Glutamatergic neuron (in vitro differentiated cells): ENCODE data around the gene CNTRL. TPM values are rescaled to one million over a fixed set of nuclear protein-coding genes. Genes with fewer than 3 reads are reported as not detected.
A peak's percentile ranks its signal among the peaks of the same experiment; 100 is the strongest.
"Not testable (repeated sequence)": the region's sequence is repeated elsewhere in the genome, so short reads cannot be mapped to it uniquely, and the experiment has no call there.

Experiments
- DNase-seq: peaks from one replicate; pipeline ENCODE4 v3.0.0; 2022
- H3K27ac Mint-ChIP-seq: one replicate; pipeline ENCODE4 v1.8.0; 2020; ENCODE audit warnings: mild to moderate bottlenecking, mixed read lengths, inconsistent platforms; ENCODE audit not compliant: unreplicated experiment
- H3K27me3 Mint-ChIP-seq: one replicate; pipeline ENCODE4 v1.8.0; 2020; ENCODE audit warnings: mild to moderate bottlenecking, moderate library complexity, mixed read lengths, inconsistent platforms; ENCODE audit not compliant: unreplicated experiment
- H3K36me3 Mint-ChIP-seq: one replicate; pipeline ENCODE4 v1.8.0; 2020; ENCODE audit warnings: mild to moderate bottlenecking, mixed read lengths, inconsistent platforms; ENCODE audit not compliant: unreplicated experiment
- H3K4me1 Mint-ChIP-seq: one replicate; pipeline ENCODE4 v1.8.0; 2020; ENCODE audit warnings: mild to moderate bottlenecking, low read depth, mixed read lengths, inconsistent platforms; ENCODE audit not compliant: unreplicated experiment
- H3K4me3 Mint-ChIP-seq: one replicate; pipeline ENCODE4 v1.8.0; 2020; ENCODE audit warnings: mild to moderate bottlenecking, mixed read lengths, inconsistent platforms; ENCODE audit not compliant: unreplicated experiment
- H3K9me3 Mint-ChIP-seq: one replicate; pipeline ENCODE4 v1.8.0; 2020; ENCODE audit warnings: mild to moderate bottlenecking, moderate library complexity, mixed read lengths, inconsistent platforms; ENCODE audit not compliant: unreplicated experiment
- total RNA-seq: library from RNA; stranded (reverse); fragmentation: NEBNext Ultra II Directional; extraction: Animal tissue kit (Norgen Biotek cat#: 25700); gene quantifications from one replicate; pipeline ENCODE4 v1.2.1, GENCODE V29; 2021; ENCODE audit not compliant: unreplicated experiment
- TF ChIP-seq, protein P1 (sequence below): fragments of 200-600 bp; sonication (generic); IDR thresholded peaks from one replicate; pipeline ENCODE4 v1.5.0; 2021; ENCODE audit not compliant: partially characterized antibody, unreplicated experiment

CNTRL gene
- total RNA-seq, 1 donor from 2014 or later: 9.5 TPM

DNA sequence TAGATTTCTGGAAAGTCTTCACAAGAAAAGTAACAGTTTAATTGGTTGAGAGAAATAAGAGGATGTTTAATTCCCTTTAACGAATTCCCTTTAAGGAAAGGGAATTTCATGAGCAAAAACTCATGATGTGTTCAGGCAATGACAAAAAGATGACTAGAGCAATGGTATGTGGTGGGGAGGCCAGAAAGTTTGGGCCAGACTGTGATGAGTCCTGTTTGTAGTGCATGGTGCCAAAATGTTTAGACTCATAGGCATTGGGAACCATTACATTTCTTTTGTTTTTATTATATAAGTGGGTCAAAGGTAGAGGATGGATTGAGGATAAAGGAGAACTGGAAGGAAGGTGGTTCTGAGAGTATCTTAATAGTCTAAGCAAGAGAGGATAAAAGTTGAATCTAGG lies 10.9 kb downstream of the CNTRL start:
- TF ChIP-seq, protein P1, sequence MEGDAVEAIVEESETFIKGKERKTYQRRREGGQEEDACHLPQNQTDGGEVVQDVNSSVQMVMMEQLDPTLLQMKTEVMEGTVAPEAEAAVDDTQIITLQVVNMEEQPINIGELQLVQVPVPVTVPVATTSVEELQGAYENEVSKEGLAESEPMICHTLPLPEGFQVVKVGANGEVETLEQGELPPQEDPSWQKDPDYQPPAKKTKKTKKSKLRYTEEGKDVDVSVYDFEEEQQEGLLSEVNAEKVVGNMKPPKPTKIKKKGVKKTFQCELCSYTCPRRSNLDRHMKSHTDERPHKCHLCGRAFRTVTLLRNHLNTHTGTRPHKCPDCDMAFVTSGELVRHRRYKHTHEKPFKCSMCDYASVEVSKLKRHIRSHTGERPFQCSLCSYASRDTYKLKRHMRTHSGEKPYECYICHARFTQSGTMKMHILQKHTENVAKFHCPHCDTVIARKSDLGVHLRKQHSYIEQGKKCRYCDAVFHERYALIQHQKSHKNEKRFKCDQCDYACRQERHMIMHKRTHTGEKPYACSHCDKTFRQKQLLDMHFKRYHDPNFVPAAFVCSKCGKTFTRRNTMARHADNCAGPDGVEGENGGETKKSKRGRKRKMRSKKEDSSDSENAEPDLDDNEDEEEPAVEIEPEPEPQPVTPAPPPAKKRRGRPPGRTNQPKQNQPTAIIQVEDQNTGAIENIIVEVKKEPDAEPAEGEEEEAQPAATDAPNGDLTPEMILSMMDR: no peak
- Mint-ChIP-seq H3K4me1 (no peaks in the 10 kb centered on the region), H3K36me3 (no peaks in the 10 kb centered on the region), H3K27ac (no peak overlapping the region), H3K4me3 (no peak overlapping the region), H3K27me3 (no peaks in the 10 kb centered on the region), H3K9me3 (no peaks in the 10 kb centered on the region)
- DNase-seq: no peak

DNA sequence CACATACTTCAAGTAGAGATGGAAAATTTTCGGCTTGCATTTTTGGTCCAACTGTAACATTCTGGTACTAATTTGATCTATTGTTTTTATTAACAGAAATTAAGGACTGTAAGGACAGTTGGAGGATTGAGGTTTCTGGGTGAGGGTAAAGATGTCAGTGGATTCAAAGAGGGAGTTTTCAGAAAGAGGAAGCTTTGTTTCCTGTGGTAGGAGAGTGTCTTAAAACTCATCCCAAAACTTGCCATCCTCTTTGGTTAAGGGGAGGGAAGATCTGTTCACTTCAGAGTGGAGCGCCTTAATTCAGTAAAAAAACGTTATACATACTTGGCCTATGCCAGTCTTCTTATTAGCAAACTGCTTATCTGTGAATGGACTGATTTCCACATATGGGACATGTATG lies 13.8 kb downstream of the CNTRL start:
- no peaks in the 10 kb centered on the region for H3K36me3 Mint-ChIP-seq
- H3K9me3 Mint-ChIP-seq: no peaks in the 10 kb centered on the region
- DNase-seq: no peak
- H3K4me3 Mint-ChIP-seq: no peak overlapping the region
- TF ChIP-seq, protein P1: no peak
- H3K4me1 Mint-ChIP-seq: no peaks in the 10 kb centered on the region
- no peak overlapping the region for H3K27ac Mint-ChIP-seq
- no peaks in the 10 kb centered on the region for H3K27me3 Mint-ChIP-seq

DNA sequence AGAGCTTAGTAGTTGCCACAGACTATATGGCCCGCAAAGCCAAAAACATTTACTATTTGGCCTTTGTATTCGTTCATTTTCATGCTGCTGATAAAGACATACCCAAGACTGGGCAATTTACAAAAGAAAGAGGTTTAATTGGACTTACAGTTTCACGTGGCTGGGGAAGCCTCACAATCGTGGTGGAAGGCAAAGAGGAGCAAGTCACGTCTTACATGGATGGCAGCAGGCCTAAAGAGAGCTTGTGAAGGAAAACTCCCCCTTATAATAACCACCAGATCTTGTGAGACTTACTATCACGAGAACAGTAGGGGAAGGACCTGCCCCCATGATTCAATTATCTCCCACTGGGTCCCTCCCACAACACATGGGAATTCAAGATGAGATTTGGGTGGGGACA lies 16.0 kb downstream of the CNTRL start:
- not testable (repeated sequence) for H3K36me3 Mint-ChIP-seq, H3K27ac Mint-ChIP-seq, H3K4me3 Mint-ChIP-seq, H3K4me1 Mint-ChIP-seq, H3K27me3 Mint-ChIP-seq, DNase-seq, H3K9me3 Mint-ChIP-seq

DNA sequence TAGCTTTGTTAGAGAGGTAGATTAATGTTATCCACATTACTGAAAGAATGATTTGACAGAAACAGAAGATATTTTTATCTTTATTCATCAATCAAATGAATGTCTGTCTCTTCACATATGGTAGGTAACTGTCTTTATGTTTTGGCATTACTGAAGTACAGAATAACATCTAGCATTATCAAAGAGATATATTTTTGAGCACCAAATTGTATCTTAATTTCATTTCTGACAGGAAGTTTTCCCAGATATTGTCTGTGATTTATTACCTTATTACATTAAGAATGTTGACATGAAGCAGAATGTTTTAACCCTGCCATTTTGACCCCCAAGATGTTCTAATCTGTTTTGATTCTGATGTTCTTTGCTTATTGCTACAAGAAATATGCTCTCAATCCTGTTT lies 20.3 kb downstream of the CNTRL start:
- no peaks in the 10 kb centered on the region for H3K9me3 Mint-ChIP-seq
- no peak overlapping the region for H3K4me3 Mint-ChIP-seq
- peaks cover 13% of the 10 kb centered on the region for H3K36me3 Mint-ChIP-seq

DNA sequence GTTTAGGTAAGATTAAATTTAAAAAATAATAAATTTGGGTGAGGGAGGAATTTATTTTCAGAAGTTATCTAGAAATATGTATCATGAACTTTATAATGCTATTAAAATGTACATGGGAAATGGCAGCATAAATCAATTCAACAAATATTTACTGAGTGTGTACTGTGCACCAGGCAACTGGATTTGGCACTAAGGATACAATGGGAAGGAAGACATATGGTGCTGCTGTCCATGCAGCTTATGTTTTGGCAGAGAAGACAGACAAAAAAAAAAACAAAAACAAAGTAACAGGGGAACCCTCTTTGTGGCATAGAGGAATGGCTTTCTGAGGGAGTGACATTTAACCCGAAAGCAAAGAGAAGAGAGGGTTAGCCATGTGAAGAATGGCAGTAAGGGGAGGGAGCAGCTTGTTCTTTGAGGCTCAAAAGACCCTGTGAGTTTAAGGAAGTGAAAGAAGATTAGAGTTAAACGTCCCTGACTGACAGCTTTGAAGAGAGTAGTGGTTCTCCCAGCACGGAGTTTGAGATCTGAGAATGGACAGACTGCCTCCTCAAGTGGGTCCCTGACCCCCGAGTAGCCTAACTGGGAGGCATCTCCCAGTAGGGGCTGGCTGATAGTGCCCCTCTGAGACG lies 23.9 kb downstream of the CNTRL start:
- Mint-ChIP-seq H3K27me3 (peaks cover 5% of the 10 kb centered on the region), H3K4me3 (no peak overlapping the region), H3K27ac (peak overlapping the region; percentile 24), H3K4me1 (no peaks in the 10 kb centered on the region), H3K36me3 (peaks cover 23% of the 10 kb centered on the region), H3K9me3 (peaks cover 5% of the 10 kb centered on the region)
- DNase-seq: no peak
- TF ChIP-seq, protein P1: no peak

More for the DNA sequence above, 20.3 kb downstream of the CNTRL start:
- Mint-ChIP-seq H3K4me1 (no peaks in the 10 kb centered on the region), H3K27me3 (peaks cover 3% of the 10 kb centered on the region), H3K27ac (no peak overlapping the region)
- no peak for DNase-seq
- TF ChIP-seq, protein P1: no peak

DNA sequence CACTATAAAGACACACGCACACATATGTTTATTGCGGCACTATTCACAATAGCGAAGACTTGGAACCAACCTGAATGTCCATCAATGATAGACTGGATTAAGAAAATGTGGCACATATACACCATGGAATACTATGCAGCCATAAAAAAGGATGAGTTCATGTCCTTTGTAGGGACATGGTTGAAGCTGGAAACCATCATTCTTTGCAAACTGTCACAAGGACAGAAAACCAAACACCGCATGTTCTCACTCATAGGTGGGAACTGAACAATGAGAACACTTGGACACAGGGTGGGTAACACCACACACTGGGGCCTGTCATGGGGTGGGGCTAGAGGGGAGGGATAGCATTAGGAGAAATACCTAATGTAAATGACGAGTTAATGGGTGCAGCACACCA lies 29.3 kb downstream of the CNTRL start:
- H3K27me3 Mint-ChIP-seq, H3K9me3 Mint-ChIP-seq, H3K27ac Mint-ChIP-seq, H3K4me1 Mint-ChIP-seq, DNase-seq, H3K4me3 Mint-ChIP-seq: not testable (repeated sequence)
- H3K36me3 Mint-ChIP-seq: peaks cover 17% of the 10 kb centered on the region
